GM12873 (cell line): Measurements from ENCODE around the gene SMYD3.

Source experiments
- CTCF ChIP-seq: IDR thresholded peaks from 2 replicates; pipeline ENCODE4 v1.5.1; 2012; ENCODE audit warnings: low read depth, mild to moderate bottlenecking, moderate library complexity, low read length, control low read depth; ENCODE audit not compliant: insufficient read depth; ENCODE audit errors: missing control alignments

SMYD3 gene

GRCh38 chr1:245903851-245904250 is 603.2 kb downstream of the SMYD3 start:
- no peak for TF ChIP-seq CTCF

- no peak for TF ChIP-seq CTCF
Measured at GRCh38 chr1:245901565-245901964, 605.5 kb downstream of the SMYD3 start.

GRCh38 chr1:245901037-245901436 is 606.0 kb downstream of the SMYD3 start:
- no peak for TF ChIP-seq CTCF

- TF ChIP-seq CTCF, result no peak
Measured at GRCh38 chr1:245898581-245898980, 608.5 kb downstream of the SMYD3 start.

- no peak for TF ChIP-seq CTCF
Measured at GRCh38 chr1:245896258-245896657, 610.8 kb downstream of the SMYD3 start.

- TF ChIP-seq CTCF, result no peak
Measured at GRCh38 chr1:245895455-245895959, 611.6 kb downstream of the SMYD3 start.

- no peak for TF ChIP-seq CTCF
Measured at GRCh38 chr1:245894843-245895242, 612.2 kb downstream of the SMYD3 start.

- no peak for TF ChIP-seq CTCF
Measured at GRCh38 chr1:245893025-245893424, 614.1 kb downstream of the SMYD3 start.
